Activated T-cell treated with anti-CD3 and anti-CD28 coated beads, Interleukin-2, amount 50 U/mL, for 4 hours (primary cell): ENCODE data around the gene USH1C. TPM values are rescaled to one million over a fixed set of nuclear protein-coding genes. Genes with fewer than 3 reads are reported as not detected.

ENCODE experiments used
- ATAC-seq, 2 donors: fragments of 200-7000 bp; cut with Tn5 transposase; one replicate each; pipeline ENCODE4 v1.10.0; 2021
- DNase-seq: peaks from one replicate; pipeline ENCODE4 v3.0.0-alpha.2; 2020
- H3K27me3 Mint-ChIP-seq: one replicate; pipeline ENCODE4 v1.8.0; 2021; ENCODE audit warnings: low read depth, mixed read lengths
- H3K36me3 Mint-ChIP-seq: one replicate; pipeline ENCODE4 v1.8.0; 2022; ENCODE audit warnings: mixed read lengths; ENCODE audit not compliant: insufficient read depth
- H3K4me1 Mint-ChIP-seq: one replicate; pipeline ENCODE4 v1.8.0; 2021; ENCODE audit warnings: low read depth, mixed read lengths
- H3K4me3 Mint-ChIP-seq: one replicate; pipeline ENCODE4 v1.8.0; 2021; ENCODE audit warnings: mild to moderate bottlenecking, moderate library complexity, mixed read lengths
- H3K9me3 Mint-ChIP-seq: one replicate; pipeline ENCODE4 v1.8.0; 2021; ENCODE audit warnings: mixed read lengths
- total RNA-seq, 3 donors: library from RNA; stranded (reverse); gene quantifications; one replicate each; pipeline ENCODE4 v1.2.1, GENCODE V29; 2021

Gene USH1C
- total RNA-seq, 3 donors from 2014 or later = not detected

DNA sequence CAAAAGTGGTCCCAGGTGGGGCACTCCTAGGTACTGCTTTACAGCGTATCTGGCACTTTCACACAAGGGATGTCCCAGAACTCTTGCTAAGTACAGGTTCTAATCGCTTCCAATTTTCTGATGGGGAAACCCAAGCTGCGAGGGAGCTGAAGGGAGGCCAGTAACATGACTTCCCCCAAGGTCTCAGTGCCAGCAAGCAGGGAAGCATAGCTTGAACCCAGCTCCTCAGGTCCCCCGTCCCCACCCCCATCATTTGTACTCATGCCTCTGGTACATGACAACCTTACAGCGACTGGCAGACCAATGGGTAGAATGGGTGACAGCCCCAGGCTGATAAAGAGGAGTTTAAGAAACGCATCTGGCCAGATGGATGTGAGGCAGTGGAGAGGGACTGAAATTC, 66.9 kb downstream of the USH1C start:
- ATAC-seq (no peak), DNase-seq (no peak)
- H3K9me3 Mint-ChIP-seq = no peaks in the 10 kb centered on the region
- H3K4me3 Mint-ChIP-seq = no peak overlapping the region
- peaks cover 58% of the 10 kb centered on the region for H3K27me3 Mint-ChIP-seq
- H3K4me1 Mint-ChIP-seq = no peaks in the 10 kb centered on the region
- no peaks in the 10 kb centered on the region for H3K36me3 Mint-ChIP-seq

DNA sequence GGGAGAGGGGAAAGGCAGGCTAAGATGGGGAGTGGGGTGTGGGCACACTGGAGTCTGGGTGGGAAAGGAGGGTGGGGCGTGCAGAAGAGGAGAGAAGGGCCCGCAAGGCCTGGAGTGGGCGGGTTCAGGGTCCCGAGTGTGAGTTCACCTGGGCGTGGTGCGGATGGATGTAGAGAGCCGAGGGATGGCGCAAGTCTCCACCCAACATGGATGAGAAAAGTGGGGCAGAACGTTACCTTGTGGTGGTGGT, 67.2 kb downstream of the USH1C start:
- ATAC-seq (no peak), DNase-seq (no peak)
- Mint-ChIP-seq H3K36me3 (no peaks in the 10 kb centered on the region), H3K4me3 (no peak overlapping the region), H3K9me3 (no peaks in the 10 kb centered on the region), H3K4me1 (no peaks in the 10 kb centered on the region), H3K27me3 (peaks cover 58% of the 10 kb centered on the region)

DNA sequence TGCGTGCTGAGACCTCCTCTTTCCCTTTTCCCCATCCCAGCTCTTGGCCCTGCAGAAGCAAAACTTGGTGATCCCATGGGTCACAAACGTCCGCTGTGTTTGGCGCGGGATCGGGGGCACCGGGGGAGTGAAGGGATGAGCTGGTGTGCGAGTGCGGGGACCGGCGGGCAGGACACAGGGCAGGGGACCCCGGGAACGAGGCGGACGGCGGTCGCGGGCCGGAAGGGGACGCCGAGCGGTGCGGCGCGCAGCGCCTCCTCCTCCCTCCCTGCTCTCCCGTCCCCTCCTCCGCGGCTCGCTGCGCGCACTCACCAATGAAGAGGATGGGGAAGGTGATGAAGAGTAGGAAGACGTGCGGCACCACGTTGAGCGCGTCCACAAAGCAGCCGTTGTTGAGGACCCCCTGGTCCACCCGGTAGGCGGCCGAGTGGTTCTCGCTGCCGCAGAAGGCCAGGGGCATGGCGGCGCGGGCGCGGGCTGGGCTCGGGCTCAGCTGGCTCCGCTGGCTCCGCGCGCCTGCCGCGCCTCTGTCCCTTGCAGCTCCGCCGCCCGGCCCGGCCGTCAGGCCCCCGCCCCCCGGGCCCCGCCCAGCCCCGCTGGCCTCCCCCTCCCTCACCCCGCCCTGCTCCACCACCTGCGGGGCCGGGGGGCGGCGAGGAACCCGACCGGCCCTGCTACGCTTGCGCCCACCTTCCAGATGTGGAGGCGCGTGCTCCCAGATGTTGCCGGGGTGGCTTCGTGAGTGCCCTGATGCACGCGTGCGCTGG, 67.7 kb downstream of the USH1C start, which contains the start of gene ABCC8:
TSS of gene ABCC8 (minus strand) at position 529 of the 767 bp plus-strand sequence. CDS start at position 460, 69 bp downstream.
- peaks cover 61% of the 10 kb centered on the region for H3K27me3 Mint-ChIP-seq
- no peak within 1 kb of the TSS for H3K4me3 Mint-ChIP-seq
- no peaks in the 10 kb centered on the region for H3K36me3 Mint-ChIP-seq
- no peaks in the 10 kb centered on the region for H3K9me3 Mint-ChIP-seq
- H3K4me1 Mint-ChIP-seq = no peaks in the 10 kb centered on the region
- DNase-seq (no peak), ATAC-seq (peak in 1 of 2 donors; percentile 29)

DNA sequence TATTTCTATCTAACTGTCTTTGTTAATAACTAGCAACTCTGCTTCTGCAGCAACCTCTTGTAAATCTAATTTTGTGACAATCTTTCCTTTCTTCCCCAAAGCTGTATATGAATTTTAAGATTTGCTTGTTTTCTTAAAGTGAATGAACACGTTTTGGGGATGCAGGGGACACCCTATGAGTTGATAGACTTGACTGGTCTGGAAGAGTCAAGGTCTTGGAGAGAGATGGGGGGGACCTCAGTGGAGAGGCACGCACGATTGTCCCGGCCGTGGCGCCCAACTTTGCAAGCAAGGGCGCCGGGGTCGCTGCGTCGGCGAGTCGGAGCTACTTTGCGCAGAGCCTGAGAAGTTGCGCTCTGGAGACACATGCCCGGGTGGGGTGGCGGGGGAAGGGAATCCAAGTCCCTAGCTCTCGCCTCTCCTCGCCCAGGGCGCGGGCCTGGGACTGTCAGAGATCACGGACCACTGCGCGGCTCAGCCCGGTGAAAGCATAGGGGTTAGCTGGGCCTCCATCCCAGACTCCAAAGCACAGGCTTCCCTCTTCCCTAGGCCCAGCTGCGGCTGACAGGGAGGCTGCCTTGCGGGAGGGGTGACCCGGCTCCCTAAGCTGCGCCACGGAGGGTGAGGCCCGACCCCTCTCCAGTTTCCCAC, 68.4 kb downstream of the USH1C start:
- DNase-seq = no peak
- no peak for ATAC-seq
- H3K27me3 Mint-ChIP-seq = peaks cover 63% of the 10 kb centered on the region
- H3K36me3 Mint-ChIP-seq = no peaks in the 10 kb centered on the region
- no peak overlapping the region for H3K4me3 Mint-ChIP-seq
- no peaks in the 10 kb centered on the region for H3K9me3 Mint-ChIP-seq
- no peaks in the 10 kb centered on the region for H3K4me1 Mint-ChIP-seq

DNA sequence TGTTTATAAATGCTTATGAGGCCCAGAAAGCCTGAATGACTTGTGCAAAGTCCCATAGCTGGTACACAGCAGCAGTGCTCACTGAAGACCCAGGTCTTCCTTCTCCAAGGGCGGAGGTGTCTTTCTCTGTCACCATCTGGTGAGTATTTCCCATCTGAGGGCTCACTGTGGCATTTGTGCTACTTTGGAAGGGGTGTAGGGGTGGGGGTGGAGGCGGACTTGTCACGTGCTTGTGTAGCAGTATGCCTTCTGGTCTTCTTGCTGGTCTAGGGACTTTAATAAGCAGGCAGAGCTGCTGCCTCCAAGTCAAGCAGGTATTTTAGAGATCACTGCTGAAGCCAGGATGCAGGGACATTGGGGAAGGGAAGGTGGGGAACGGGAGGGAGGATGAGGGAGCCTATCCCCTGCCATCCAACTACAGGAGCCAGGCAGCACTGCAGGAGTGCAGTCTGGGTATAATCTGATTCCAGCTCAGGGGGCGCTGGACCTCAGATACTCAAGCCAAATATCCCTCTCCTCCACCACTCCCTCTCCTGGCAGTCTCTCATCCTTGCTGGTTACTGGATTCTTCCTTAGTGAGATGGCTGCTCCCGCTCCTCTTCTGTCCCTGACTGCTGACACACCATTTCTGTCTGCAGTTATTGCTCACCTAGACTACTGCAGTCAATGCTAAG, 71.0 kb downstream of the USH1C start:
- H3K4me1 Mint-ChIP-seq = no peaks in the 10 kb centered on the region

DNA sequence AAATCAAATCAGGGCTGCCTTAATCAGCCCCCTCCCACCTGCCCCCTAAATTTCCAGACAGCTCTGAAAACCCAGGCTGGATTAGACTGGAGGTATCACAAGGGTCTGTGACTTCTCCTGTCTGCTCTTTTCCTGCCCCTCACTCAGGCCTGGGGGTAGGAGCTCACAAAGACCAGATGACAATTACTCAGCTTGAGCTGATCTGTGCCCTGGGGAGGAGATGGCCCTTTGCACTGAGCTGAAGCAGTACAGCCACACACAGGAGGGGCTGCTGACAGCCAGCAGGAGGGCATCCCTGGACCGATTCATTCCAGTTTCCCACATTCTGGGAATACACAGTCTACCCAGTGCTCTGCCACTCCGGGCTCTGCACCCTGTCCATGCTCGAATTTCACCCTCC, 71.7 kb downstream of the USH1C start:
- peaks cover 46% of the 10 kb centered on the region for H3K27me3 Mint-ChIP-seq
- no peak for DNase-seq
- no peaks in the 10 kb centered on the region for H3K36me3 Mint-ChIP-seq
- no peaks in the 10 kb centered on the region for H3K9me3 Mint-ChIP-seq
- no peak overlapping the region for H3K4me3 Mint-ChIP-seq
- no peaks in the 10 kb centered on the region for H3K4me1 Mint-ChIP-seq
- ATAC-seq = no peak

More for the DNA sequence above, 71.0 kb downstream of the USH1C start:
- no peak overlapping the region for H3K4me3 Mint-ChIP-seq
- ATAC-seq = no peak
- H3K27me3 Mint-ChIP-seq = peaks cover 52% of the 10 kb centered on the region
- no peaks in the 10 kb centered on the region for H3K9me3 Mint-ChIP-seq
- no peak for DNase-seq
- no peaks in the 10 kb centered on the region for H3K36me3 Mint-ChIP-seq

DNA sequence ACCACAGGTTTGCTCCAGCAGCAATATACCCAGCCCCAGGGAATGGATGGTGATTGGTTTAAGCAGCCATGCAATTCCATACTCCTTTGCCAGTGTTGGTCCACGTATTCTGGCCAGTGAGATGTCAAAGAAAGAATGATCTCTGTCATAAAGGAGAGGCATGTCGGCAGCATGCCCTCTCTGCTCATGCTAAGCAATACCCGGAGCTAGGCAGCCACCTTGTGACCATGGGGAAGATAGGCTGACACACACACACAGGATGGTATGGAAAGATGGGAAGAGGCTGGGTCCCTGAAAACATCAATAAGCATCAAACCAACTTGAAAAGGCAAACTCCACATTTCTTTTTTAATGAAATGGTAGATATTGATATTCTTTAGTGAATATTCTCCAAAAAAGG, 72.7 kb downstream of the USH1C start:
- Mint-ChIP-seq H3K4me3 (no peak overlapping the region), H3K9me3 (no peaks in the 10 kb centered on the region), H3K27me3 (peaks cover 40% of the 10 kb centered on the region), H3K36me3 (no peaks in the 10 kb centered on the region), H3K4me1 (no peaks in the 10 kb centered on the region)
- no peak for DNase-seq
- no peak for ATAC-seq

DNA sequence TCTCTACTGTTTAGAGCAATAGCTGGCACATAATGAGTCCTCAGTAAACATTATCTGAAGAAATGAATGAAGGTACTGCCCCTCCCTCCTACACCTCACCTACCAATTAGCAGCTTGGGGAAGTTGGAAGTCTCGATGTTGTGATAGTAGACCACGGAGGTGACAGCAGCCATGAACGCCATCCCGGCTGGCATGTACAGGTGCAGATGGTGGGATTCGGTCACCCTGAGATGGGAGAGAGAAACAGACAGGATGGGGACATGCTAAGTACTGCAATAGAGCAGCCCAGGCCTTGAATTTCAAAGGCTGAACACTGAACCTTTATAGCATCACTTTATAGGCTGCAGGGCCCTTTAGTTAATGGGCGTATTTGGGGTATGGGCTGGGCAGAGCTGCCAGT, 74.2 kb downstream of the USH1C start:
- Mint-ChIP-seq H3K4me1 (no peaks in the 10 kb centered on the region), H3K4me3 (no peak overlapping the region), H3K9me3 (no peaks in the 10 kb centered on the region), H3K36me3 (no peaks in the 10 kb centered on the region), H3K27me3 (peaks cover 27% of the 10 kb centered on the region)
- no peak for ATAC-seq
- DNase-seq = no peak

DNA sequence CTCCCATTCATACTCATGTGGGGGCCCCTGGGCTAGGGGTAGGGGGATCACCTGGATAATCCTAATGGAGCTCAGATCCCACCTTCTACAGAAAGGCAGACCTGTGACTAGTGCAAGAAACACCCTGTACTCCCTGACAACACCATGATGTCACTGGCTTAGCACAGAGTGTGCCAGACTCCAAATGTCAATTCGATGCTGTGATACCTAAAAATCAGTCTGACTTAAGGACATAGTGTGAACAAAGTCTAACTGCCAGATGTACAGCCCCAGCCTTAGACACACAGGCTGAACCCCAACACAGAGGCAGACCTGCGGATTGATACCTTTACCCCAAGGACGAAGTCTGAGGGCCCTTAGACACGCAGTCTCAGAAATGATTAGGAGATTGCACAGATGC, 76.1 kb downstream of the USH1C start:
- DNase-seq = no peak
- no peaks in the 10 kb centered on the region for H3K36me3 Mint-ChIP-seq
- ATAC-seq = no peak
- H3K4me3 Mint-ChIP-seq = no peak overlapping the region
- H3K4me1 Mint-ChIP-seq = no peaks in the 10 kb centered on the region
- H3K27me3 Mint-ChIP-seq = peaks cover 11% of the 10 kb centered on the region
- no peaks in the 10 kb centered on the region for H3K9me3 Mint-ChIP-seq

DNA sequence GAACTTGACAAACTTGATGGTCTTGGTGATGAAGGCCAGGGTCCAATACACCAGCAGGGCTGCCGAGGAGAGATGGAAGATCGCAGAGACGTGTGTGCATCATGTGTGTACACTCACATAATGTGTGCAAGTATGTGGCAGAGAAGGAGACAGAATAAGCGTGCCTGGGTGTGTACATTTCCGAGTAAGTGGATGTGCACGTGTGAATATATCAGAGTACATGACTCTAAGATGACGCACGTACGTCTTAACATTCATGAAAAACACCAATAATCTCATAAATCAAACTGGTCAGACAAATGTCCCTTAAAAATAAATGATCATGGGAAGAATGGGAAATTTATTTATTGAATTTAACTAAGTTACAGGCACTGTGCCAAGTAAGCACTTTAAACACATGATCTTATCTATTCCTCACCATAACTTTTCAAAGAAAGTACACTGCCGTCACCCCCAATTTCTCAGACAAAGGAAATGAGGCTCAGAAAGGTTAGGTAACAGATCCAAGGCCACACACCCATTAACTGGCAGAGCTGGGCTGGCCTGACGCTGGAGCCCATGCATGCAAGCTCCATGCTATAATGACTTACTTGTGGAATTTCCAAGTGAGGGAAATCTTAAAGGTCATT, 80.6 kb downstream of the USH1C start:
- no peak for DNase-seq
- H3K27me3 Mint-ChIP-seq = no peaks in the 10 kb centered on the region
- H3K4me1 Mint-ChIP-seq = no peaks in the 10 kb centered on the region
- no peaks in the 10 kb centered on the region for H3K36me3 Mint-ChIP-seq
- ATAC-seq = no peak
- H3K4me3 Mint-ChIP-seq = no peak overlapping the region
- H3K9me3 Mint-ChIP-seq = no peaks in the 10 kb centered on the region

DNA sequence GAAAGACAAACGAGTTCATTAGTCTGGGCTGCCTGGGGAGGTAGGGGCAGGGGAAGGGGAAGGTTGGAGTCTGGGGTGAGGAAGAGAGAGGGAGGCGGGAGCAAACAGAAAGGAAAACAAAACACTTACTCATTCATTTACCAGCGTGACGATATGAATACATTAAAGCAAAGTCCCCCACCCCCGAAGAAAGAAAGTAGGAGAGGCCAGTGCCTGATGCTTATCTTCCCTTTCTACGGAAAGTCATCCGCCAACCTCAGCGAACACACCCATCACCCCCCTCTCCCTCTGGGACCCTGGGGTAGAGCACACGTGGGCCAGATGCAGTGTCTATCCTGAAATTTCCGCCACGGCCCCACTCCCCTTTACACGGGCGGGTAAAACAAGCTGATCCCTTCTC, 81.3 kb downstream of the USH1C start:
- H3K9me3 Mint-ChIP-seq = no peaks in the 10 kb centered on the region
- ATAC-seq = no peak
- H3K36me3 Mint-ChIP-seq = no peaks in the 10 kb centered on the region

DNA sequence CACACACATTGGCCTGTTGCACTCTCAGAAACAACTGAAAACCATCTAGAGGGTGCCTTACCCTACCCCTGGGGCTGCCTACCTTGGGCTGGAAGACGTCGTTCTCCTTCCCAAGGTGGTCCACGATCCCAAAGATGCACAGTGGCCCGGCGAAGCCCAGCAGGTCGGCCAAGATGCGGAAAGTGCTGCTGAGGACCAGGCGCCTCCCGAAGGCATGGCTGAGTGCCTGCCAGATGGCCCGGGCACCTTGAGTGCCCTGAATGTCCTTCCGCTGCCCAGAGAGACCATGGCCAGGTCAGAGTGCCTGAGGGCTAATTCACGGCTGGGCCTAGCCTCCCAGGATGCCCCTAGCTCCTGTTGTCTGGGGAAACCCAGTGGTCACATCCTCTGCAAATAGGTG, 83.8 kb downstream of the USH1C start:
- no peak for DNase-seq
- H3K4me1 Mint-ChIP-seq = no peaks in the 10 kb centered on the region
- ATAC-seq = no peak
- H3K27me3 Mint-ChIP-seq = peaks cover under 1% of the 10 kb centered on the region
- no peaks in the 10 kb centered on the region for H3K9me3 Mint-ChIP-seq
- H3K36me3 Mint-ChIP-seq = no peaks in the 10 kb centered on the region
- H3K4me3 Mint-ChIP-seq = no peak overlapping the region

More for the DNA sequence above, 81.3 kb downstream of the USH1C start:
- Mint-ChIP-seq H3K27me3 (no peaks in the 10 kb centered on the region), H3K4me1 (no peaks in the 10 kb centered on the region), H3K4me3 (no peak overlapping the region)
- DNase-seq = no peak

DNA sequence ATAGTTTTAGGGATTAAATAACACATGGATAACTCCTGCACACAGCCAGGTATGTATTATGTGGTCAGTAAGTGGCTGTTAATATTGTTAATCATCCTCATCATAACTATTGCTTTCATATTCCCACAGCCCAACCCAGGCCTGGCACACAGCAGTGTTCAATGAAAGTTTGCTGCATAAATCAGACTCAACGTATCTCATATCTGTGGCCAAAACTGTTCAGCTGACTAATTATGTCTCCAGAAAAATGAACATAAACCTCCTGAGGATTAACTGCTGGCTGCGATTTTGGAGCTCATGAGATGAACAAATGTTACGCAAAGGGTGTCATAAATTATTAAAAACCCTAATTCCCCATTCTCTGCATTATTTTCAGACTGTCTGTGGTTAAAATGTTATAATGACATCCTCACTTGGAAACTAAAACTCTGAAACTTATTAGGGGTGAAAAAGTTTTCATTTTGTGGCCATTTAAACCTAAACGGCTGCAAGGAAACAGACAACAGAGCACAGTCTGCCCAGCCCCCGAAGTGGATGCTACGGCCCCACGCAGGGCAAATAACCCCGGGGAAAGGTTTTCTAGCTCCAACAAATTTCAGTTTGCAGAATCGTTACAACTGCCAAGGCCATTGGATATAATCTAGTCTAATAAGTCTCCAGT, 84.8 kb downstream of the USH1C start:
- Mint-ChIP-seq H3K36me3 (no peaks in the 10 kb centered on the region), H3K4me1 (no peaks in the 10 kb centered on the region), H3K27me3 (peaks cover 2% of the 10 kb centered on the region), H3K4me3 (no peak overlapping the region), H3K9me3 (no peaks in the 10 kb centered on the region)
- DNase-seq = no peak
- ATAC-seq = no peak

DNA sequence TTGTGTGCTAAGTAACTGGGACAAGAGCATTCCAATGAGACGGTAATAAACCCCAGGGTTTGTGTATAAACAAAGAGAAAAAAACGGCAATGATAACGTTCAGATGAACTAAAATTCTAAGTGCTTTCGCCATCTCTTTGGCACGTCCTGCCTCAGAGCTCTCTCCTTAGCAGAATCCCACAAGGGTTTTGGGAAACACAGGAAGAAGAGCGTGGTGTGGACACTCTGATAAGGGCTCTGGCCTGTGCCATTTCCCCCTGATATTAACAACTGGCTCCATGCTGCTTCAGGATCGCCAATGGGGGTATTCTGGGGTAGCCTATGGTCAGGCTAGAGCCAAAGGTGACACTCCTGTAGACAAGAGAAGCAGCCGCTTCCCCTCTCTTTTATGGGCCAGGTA, 85.9 kb downstream of the USH1C start:
- H3K27me3 Mint-ChIP-seq = peaks cover 2% of the 10 kb centered on the region
- no peak overlapping the region for H3K4me3 Mint-ChIP-seq
- H3K9me3 Mint-ChIP-seq = no peaks in the 10 kb centered on the region
- H3K4me1 Mint-ChIP-seq = no peaks in the 10 kb centered on the region
- no peaks in the 10 kb centered on the region for H3K36me3 Mint-ChIP-seq
- ATAC-seq (no peak), DNase-seq (no peak)
